ENCODE measurements around the gene MPI.

MPI gene

GRCh38 chr15:74850393-74850792 lies 39.4 kb upstream of the MPI start:
- peaks cover 60% of the 10 kb centered on the region for H3K36me3 ChIP-seq (replicated peaks; ENCODE audit: low read depth, low read length)
- H3K27ac ChIP-seq (ENCODE audit: low read length) = no peak overlapping the region

GRCh38 chr15:74851960-74852359 lies 37.9 kb upstream of the MPI start:
- Histone ChIP-seq H2AFZ (ENCODE audit: low read depth, low read length) (no peak overlapping the region), H3K4me3 (ENCODE audit: low read length) (no peak overlapping the region), H3K27ac (ENCODE audit: low read length) (0 out of 2 replicates have a peak overlapping the region, but pooled peaks have one; percentile 83), H3K27me3 (ENCODE audit: low read depth, low read length) (no peaks in the 10 kb centered on the region), H4K20me1 (ENCODE audit: insufficient read depth, low read length) (no peaks in the 10 kb centered on the region), H3K9ac (ENCODE audit: low read length) (no peak overlapping the region), H3K36me3 (replicated peaks; ENCODE audit: low read depth, low read length) (peaks cover 60% of the 10 kb centered on the region), H3K4me1 (ENCODE audit: low read length) (peaks cover 48% of the 10 kb centered on the region), H3K79me2 (ENCODE audit: low read length) (peaks cover 46% of the 10 kb centered on the region), H3K4me2 (ENCODE audit: low read length) (no peak overlapping the region), H3K9me3 (ENCODE audit: insufficient read depth, low read length) (no peaks in the 10 kb centered on the region)
- no peak for TF ChIP-seq EZH2phosphoT487 (IDR thresholded peaks at IDR 0.05; ENCODE audit: low read depth)
- no peak for TF ChIP-seq CTCF (IDR thresholded peaks at IDR 0.05; ENCODE audit: low read depth, low read length)

More at GRCh38 chr15:74850393-74850792, 39.4 kb upstream of the MPI start:
- Histone ChIP-seq H3K4me3 (ENCODE audit: low read length) (no peak overlapping the region), H3K27me3 (ENCODE audit: low read depth, low read length) (no peaks in the 10 kb centered on the region), H3K4me2 (ENCODE audit: low read length) (no peak overlapping the region), H3K4me1 (ENCODE audit: low read length) (peaks cover 35% of the 10 kb centered on the region), H4K20me1 (ENCODE audit: insufficient read depth, low read length) (no peaks in the 10 kb centered on the region), H3K79me2 (ENCODE audit: low read length) (peaks cover 31% of the 10 kb centered on the region), H3K9me3 (ENCODE audit: insufficient read depth, low read length) (no peaks in the 10 kb centered on the region), H2AFZ (ENCODE audit: low read depth, low read length) (no peak overlapping the region), H3K9ac (ENCODE audit: low read length) (no peak overlapping the region)
- TF ChIP-seq CTCF (IDR thresholded peaks at IDR 0.05; ENCODE audit: low read depth, low read length) (no peak), EZH2phosphoT487 (IDR thresholded peaks at IDR 0.05; ENCODE audit: low read depth) (no peak)

- peaks cover 46% of the 10 kb centered on the region for H3K36me3 ChIP-seq (replicated peaks; ENCODE audit: low read depth, low read length)
- peak overlapping the region; percentile 31 for H3K4me3 ChIP-seq (ENCODE audit: low read length)
- TF ChIP-seq EZH2phosphoT487 (IDR thresholded peaks at IDR 0.05; ENCODE audit: low read depth) = no peak
- no peak for TF ChIP-seq CTCF (IDR thresholded peaks at IDR 0.05; ENCODE audit: low read depth, low read length)
- H3K27ac ChIP-seq (ENCODE audit: low read length) = peak overlapping the region; percentile 83
- peaks cover 73% of the 10 kb centered on the region for H3K4me1 ChIP-seq (ENCODE audit: low read length)
- H2AFZ ChIP-seq (ENCODE audit: low read depth, low read length) = no peak overlapping the region
- H3K9ac ChIP-seq (ENCODE audit: low read length) = peak overlapping the region; percentile 68
- peak overlapping the region; percentile 63 for H3K4me2 ChIP-seq (ENCODE audit: low read length)
- H3K27me3 ChIP-seq (ENCODE audit: low read depth, low read length) = no peaks in the 10 kb centered on the region
- no peaks in the 10 kb centered on the region for H4K20me1 ChIP-seq (ENCODE audit: insufficient read depth, low read length)
- no peaks in the 10 kb centered on the region for H3K9me3 ChIP-seq (ENCODE audit: insufficient read depth, low read length)
- H3K79me2 ChIP-seq (ENCODE audit: low read length) = peaks cover 72% of the 10 kb centered on the region
These were observed 35.3 kb upstream of the MPI start for GRCh38 chr15:74854453-74855022.

- TF ChIP-seq EZH2phosphoT487 (IDR thresholded peaks at IDR 0.05; ENCODE audit: low read depth) (no peak), CTCF (IDR thresholded peaks at IDR 0.05; ENCODE audit: low read depth, low read length) (no peak)
- Histone ChIP-seq H2AFZ (ENCODE audit: low read depth, low read length) (no peak overlapping the region), H3K9me3 (ENCODE audit: insufficient read depth, low read length) (no peaks in the 10 kb centered on the region), H3K36me3 (replicated peaks; ENCODE audit: low read depth, low read length) (peaks cover 36% of the 10 kb centered on the region), H3K4me3 (ENCODE audit: low read length) (no peak overlapping the region), H3K4me2 (ENCODE audit: low read length) (peak overlapping the region; percentile 12), H3K27me3 (ENCODE audit: low read depth, low read length) (no peaks in the 10 kb centered on the region), H4K20me1 (ENCODE audit: insufficient read depth, low read length) (no peaks in the 10 kb centered on the region), H3K79me2 (ENCODE audit: low read length) (peaks cover 78% of the 10 kb centered on the region), H3K4me1 (ENCODE audit: low read length) (peaks cover 71% of the 10 kb centered on the region), H3K27ac (ENCODE audit: low read length) (peak overlapping the region; percentile 95), H3K9ac (ENCODE audit: low read length) (peak overlapping the region; percentile 39)
These were observed 34.0 kb upstream of the MPI start for GRCh38 chr15:74855857-74856256.
